Caco-2 (cell line): ENCODE data around the gene ACTG2. TPM values are rescaled to one million over a fixed set of nuclear protein-coding genes. Genes with fewer than 3 reads are reported as not detected.

Experiments
- BruUV-seq: library from RNA; stranded (reverse); fragments of 400-500 nt; replicated peaks from 2 replicates; lab custom pipeline; 2021; lab: Mats Ljungman, UMichigan
- CTCF ChIA-PET: fragments of 300-600 bp; sonication (Branson Sonifier 250); formaldehyde crosslinking; loops from one replicate; lab custom pipeline; 2022; ENCODE audit warnings: antibody characterized with exemption; lab: Charles Lee
- POLR2A ChIA-PET: fragments of 300-600 bp; sonication (Branson Sonifier 250); formaldehyde crosslinking; loops from one replicate; lab custom pipeline; 2022; ENCODE audit warnings: antibody characterized with exemption; lab: Charles Lee
- DNase-seq, 2 experiments: peaks; one replicate each; pipeline versions ENCODE4 v3.0.0 to v3.0.0-alpha.2; 2020 to 2022
- H3K27me3 ChIP-seq: replicated peaks from 2 replicates; pipeline ENCODE4 v1.6.0; 2011; ENCODE audit warnings: low read length; ENCODE audit not compliant: control insufficient read depth, insufficient read depth
- H3K36me3 ChIP-seq: 2 replicates; pipeline ENCODE4 v1.5.1; 2011; ENCODE audit warnings: low read length; ENCODE audit not compliant: control insufficient read depth, insufficient read depth
- H3K4me1 ChIP-seq: fragments of 250-450 bp; sonication (Bioruptor Pico); 2 replicates; pipeline ENCODE4 v1.5.1; 2020; ENCODE audit warnings: mild to moderate bottlenecking
- H3K4me3 ChIP-seq: 2 replicates; pipeline ENCODE4 v1.5.1; 2011; ENCODE audit warnings: low read depth, mild to moderate bottlenecking, control low read depth, low read length
- H3K9me3 ChIP-seq: fragments of 250-450 bp; sonication (Bioruptor Pico); 2 replicates; pipeline ENCODE4 v1.5.1; 2020; ENCODE audit warnings: mild to moderate bottlenecking, moderate library complexity
- H3K27ac Mint-ChIP-seq: one replicate; pipeline ENCODE4 v1.8.0; 2022; ENCODE audit warnings: mixed read lengths; ENCODE audit not compliant: unreplicated experiment
- H3K27me3 Mint-ChIP-seq: one replicate; pipeline ENCODE4 v1.8.0; 2022; ENCODE audit warnings: mixed read lengths; ENCODE audit not compliant: insufficient read depth, unreplicated experiment
- H3K36me3 Mint-ChIP-seq: one replicate; pipeline ENCODE4 v1.8.0; 2022; ENCODE audit warnings: mild to moderate bottlenecking, mixed read lengths; ENCODE audit not compliant: insufficient read depth, unreplicated experiment
- H3K4me1 Mint-ChIP-seq: one replicate; pipeline ENCODE4 v1.8.0; 2022; ENCODE audit warnings: low read depth, mixed read lengths; ENCODE audit not compliant: unreplicated experiment
- H3K4me3 Mint-ChIP-seq: one replicate; pipeline ENCODE4 v1.8.0; 2022; ENCODE audit warnings: mild to moderate bottlenecking, moderate library complexity, mixed read lengths; ENCODE audit not compliant: unreplicated experiment
- H3K9me3 Mint-ChIP-seq: one replicate; pipeline ENCODE4 v1.8.0; 2022; ENCODE audit warnings: mixed read lengths; ENCODE audit not compliant: unreplicated experiment
- intact Hi-C: fragments of 100-400 bp; cut with micrococcal nuclease; formaldehyde crosslinking; loops from one replicate; pipeline ENCODE4 v1.10.0; 2022; ENCODE audit not compliant: unreplicated experiment
- total RNA-seq: library from RNA; stranded (reverse); gene quantifications from 2 replicates; pipeline ENCODE4 v1.2.3, GENCODE V29; 2022
- TF ChIP-seq, protein P1 (sequence below), 2 experiments: fragments of 200-600 bp in 1 of 2; IDR thresholded peaks; 1 replicate in 1 of 2; 2 replicates in 1 of 2; pipeline versions ENCODE4 v1.5.1 to v1.8.0; 2011 to 2022; ENCODE audit warnings: antibody characterized with exemption in 1 of 2, control low read depth in 1 of 2, inconsistent platforms in 1 of 2, low read depth in 1 of 2, low read length in 1 of 2, mild to moderate bottlenecking in 1 of 2, moderate library complexity in 1 of 2; ENCODE audit not compliant: insufficient read depth in 1 of 2, severe bottlenecking in 1 of 2, unreplicated experiment in 1 of 2

The ACTG2 gene
- total RNA-seq, 1 experiment from 2014 or later, result 2.6 TPM

DNA sequence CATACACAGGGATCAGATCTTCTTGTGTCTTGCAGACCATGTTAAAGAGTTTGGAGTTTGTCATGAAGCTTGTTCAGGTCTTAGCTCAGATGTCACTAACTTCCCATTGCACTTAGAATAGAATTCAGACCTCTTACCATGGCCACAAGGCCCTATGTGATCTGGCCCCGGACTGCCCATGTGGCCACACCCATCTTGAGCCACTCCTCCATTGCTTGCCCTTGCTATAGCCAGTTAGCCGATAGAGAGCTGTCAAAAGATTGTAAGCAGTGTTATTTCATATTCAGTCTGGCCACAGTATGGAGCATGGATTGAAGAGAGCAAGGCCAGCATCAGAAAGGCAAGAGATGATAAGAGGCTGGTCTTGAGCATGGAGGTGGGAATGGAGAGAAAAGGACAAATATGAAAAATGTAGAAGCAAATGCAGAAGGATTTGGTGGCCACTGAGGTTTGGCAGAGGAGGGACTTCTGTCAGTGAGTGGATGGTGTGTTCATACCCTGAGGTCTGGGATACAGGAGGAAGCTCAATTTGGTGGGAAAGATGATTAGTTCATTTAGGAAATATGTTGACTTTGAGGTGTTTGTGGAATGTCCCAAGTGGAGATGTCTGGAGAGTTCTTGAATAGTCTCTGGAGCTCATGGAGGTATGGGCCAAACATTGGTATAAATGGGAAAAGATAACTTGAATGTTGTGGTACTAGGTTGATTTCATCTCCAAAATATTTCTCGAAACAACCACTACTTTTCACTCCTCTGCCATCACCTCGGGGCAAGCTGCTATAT, 44.5 kb downstream of the ACTG2 start:
- ChIA-PET POLR2A (interaction anchor here (0.5 kb wide), 1 partner anchor 242 kb away, joined by 5 read pairs; no protein-coding TSS in a partner anchor), CTCF (no interaction called here)
- Histone ChIP-seq H3K36me3 (peaks cover 5% of the 10 kb centered on the region; the same call in 1 of the 2 replicates), H3K4me3 (no peak overlapping the region), H3K4me1 (no peaks in the 10 kb centered on the region; the same call in 1 of the 2 replicates), H3K27me3 (no peaks in the 10 kb centered on the region), H3K9me3 (no peaks in the 10 kb centered on the region)
- no peaks in the 10 kb centered on the region for H3K9me3 Mint-ChIP-seq
- no peak for DNase-seq
- peaks cover 22% of the 10 kb centered on the region for H3K36me3 Mint-ChIP-seq
- intact Hi-C loops, result loop anchor here (10.0 kb wide), 1 partner anchor 208 kb away; the partner anchor contains the start of gene BOLA3
- H3K4me3 Mint-ChIP-seq, result no peak overlapping the region
- BruUV-seq, result no TSS peak
- no peak overlapping the region for H3K27ac Mint-ChIP-seq
- TF ChIP-seq, protein P1, sequence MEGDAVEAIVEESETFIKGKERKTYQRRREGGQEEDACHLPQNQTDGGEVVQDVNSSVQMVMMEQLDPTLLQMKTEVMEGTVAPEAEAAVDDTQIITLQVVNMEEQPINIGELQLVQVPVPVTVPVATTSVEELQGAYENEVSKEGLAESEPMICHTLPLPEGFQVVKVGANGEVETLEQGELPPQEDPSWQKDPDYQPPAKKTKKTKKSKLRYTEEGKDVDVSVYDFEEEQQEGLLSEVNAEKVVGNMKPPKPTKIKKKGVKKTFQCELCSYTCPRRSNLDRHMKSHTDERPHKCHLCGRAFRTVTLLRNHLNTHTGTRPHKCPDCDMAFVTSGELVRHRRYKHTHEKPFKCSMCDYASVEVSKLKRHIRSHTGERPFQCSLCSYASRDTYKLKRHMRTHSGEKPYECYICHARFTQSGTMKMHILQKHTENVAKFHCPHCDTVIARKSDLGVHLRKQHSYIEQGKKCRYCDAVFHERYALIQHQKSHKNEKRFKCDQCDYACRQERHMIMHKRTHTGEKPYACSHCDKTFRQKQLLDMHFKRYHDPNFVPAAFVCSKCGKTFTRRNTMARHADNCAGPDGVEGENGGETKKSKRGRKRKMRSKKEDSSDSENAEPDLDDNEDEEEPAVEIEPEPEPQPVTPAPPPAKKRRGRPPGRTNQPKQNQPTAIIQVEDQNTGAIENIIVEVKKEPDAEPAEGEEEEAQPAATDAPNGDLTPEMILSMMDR (IDR thresholded peaks at IDR 0.05; ENCODE audit: insufficient read depth in 1 of 2, low read depth in 1 of 2, low read length in 1 of 2, severe bottlenecking in 1 of 2, unreplicated experiment in 1 of 2), result no peak
- H3K27me3 Mint-ChIP-seq, result no peaks in the 10 kb centered on the region
- H3K4me1 Mint-ChIP-seq, result no peaks in the 10 kb centered on the region

DNA sequence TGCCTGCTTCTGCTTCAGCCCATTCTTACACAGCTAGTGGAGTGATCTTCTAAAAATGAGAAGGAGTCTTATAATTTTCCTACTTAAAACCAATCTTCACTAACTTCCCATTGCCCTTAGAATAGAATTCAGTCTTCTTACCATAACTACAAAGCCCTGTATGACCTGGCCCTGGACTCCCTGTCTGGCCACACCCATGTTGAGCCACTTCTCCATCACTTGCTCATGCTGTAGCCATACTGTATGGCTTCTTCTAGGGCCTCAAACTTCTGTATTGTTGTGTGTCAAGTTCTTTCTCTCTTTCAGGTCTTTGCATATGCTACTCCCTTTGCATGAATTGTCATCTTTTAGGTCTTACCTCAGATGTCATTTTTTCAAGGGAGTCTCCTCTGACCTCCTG, 45.1 kb downstream of the ACTG2 start:
- BruUV-seq, result no TSS peak
- Histone ChIP-seq H3K4me3 (no peak overlapping the region), H3K27me3 (no peaks in the 10 kb centered on the region), H3K9me3 (no peaks in the 10 kb centered on the region), H3K4me1 (no peaks in the 10 kb centered on the region; the same call in 1 of the 2 replicates), H3K36me3 (peaks cover 5% of the 10 kb centered on the region; the same call in 1 of the 2 replicates)
- Mint-ChIP-seq H3K9me3 (no peaks in the 10 kb centered on the region), H3K4me1 (no peaks in the 10 kb centered on the region), H3K27me3 (no peaks in the 10 kb centered on the region), H3K27ac (no peak overlapping the region), H3K36me3 (peaks cover 25% of the 10 kb centered on the region), H3K4me3 (no peak overlapping the region)
- CTCF ChIA-PET, result no interaction called here
- TF ChIP-seq, protein P1 (IDR thresholded peaks at IDR 0.05; ENCODE audit: insufficient read depth in 1 of 2, low read depth in 1 of 2, low read length in 1 of 2, severe bottlenecking in 1 of 2, unreplicated experiment in 1 of 2), result no peak
- POLR2A ChIA-PET, result interaction anchor here (0.5 kb wide), 1 partner anchor 241 kb away, joined by 5 read pairs; no protein-coding TSS in a partner anchor
- DNase-seq, result no peak
- intact Hi-C loops, result loop anchor here (10.0 kb wide), 1 partner anchor 207 kb away; the partner anchor contains the start of gene BOLA3

DNA sequence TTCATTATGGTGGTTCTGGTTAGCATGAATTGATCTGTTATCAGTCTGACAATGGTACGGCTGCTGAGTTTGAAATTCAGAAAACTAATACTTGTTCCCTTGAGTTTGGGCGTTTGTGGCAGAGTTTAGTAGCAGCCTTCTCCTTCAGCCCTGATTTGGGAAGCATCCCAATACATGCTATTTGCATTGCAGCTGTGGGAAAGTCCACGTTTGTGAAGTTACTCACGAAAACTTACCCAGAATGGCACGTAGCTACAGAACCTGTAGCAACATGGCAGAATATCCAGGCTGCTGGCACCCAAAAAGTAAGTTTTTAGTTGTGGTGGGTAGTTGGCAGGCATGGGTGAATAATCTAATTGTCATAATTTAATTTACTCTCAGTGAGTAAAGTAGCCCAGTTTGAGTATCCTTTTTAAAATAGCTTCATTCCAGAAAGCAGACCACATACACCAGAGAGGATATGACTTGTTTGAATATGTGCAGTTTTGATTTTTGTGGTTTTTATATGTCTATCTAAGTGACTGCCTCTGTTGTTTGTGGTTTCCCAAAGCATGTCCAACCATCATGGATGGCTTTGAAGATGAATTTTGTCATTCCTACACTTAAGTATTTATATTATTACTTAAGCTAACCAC, 46.0 kb downstream of the ACTG2 start:
- BruUV-seq, result no TSS peak
- H3K27me3 Mint-ChIP-seq, result no peaks in the 10 kb centered on the region
- intact Hi-C loops, result loop anchor here (10.0 kb wide), 1 partner anchor 206 kb away; the partner anchor contains the start of gene BOLA3
- H3K27ac Mint-ChIP-seq, result no peak overlapping the region
- no peak overlapping the region for H3K4me3 Mint-ChIP-seq
- TF ChIP-seq, protein P1 (IDR thresholded peaks at IDR 0.05; ENCODE audit: insufficient read depth in 1 of 2, low read depth in 1 of 2, low read length in 1 of 2, severe bottlenecking in 1 of 2, unreplicated experiment in 1 of 2), result no peak
- CTCF ChIA-PET, result no interaction called here
- Histone ChIP-seq H3K27me3 (no peaks in the 10 kb centered on the region), H3K4me3 (no peak overlapping the region), H3K9me3 (no peaks in the 10 kb centered on the region), H3K36me3 (peaks cover 5% of the 10 kb centered on the region; the same call in 1 of the 2 replicates), H3K4me1 (no peaks in the 10 kb centered on the region; the same call in 1 of the 2 replicates)
- H3K4me1 Mint-ChIP-seq, result no peaks in the 10 kb centered on the region
- POLR2A ChIA-PET, result no interaction called here
- DNase-seq, result no peak
- no peaks in the 10 kb centered on the region for H3K9me3 Mint-ChIP-seq
- peaks cover 27% of the 10 kb centered on the region for H3K36me3 Mint-ChIP-seq
